Fibroblast of skin of right biceps (primary cell): ENCODE results near the gene GAB1.

Experiments used
- DNase-seq: peaks from one replicate; pipeline ENCODE4 v3.0.0-alpha.2; 2013

Gene GAB1

DNA sequence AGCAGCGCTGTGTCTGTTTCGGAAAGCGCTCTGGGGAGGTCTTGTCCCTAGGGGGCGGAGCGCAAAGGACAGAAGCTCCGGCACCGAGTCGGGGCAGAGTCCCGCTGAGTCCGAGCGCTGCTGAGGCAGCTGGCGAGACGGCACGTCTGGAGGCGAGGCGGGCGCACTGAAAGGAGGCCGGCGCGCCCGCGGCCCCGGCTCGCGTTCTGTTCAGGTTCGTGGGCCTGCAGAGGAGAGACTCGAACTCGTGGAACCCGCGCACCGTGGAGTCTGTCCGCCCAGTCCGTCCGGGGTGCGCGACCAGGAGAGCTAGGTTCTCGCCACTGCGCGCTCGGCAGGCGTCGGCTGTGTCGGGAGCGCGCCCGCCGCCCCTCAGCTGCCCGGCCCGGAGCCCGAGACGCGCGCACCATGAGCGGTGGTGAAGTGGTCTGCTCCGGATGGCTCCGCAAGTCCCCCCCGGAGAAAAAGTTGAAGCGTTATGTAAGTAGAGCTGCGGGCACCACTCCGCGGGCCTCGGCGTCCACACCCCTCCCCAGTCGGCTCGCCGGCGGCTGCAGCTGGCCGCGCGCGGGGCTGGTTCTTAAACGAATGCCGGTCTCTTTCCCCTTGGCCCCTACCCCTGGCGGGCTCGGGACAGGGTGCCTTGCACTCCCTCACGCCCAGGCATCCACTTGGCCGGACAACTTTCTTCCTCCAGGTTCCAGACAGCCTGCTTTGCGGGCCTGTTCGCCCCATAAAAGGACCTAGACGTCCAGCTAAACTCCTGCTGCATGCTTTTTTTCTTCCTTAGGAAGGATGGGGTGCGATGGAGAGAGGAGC is at the start of gene GAB1:
TSS of gene GAB1 (plus strand) at position 96 of the 819 bp plus-strand sequence. CDS start at position 409, 313 bp downstream.
- DNase-seq = peak; percentile 83

DNA sequence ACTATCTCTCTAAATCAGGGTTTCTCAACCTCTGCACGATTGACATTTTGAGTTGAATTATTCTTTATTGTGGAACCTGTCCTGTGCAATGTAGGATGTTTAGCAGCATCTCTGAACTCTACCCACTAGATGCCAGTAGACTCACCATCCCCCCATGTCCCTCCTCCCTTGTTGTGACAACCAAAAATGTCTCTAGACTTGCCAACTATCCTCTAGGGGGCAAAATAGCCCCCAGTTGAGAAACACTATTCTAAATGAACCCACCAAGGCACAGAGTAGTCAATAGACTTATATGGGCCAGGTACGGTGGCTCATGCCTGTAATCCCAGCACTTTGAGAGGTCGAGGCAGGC is 49.1 kb upstream of the GAB1 start:
- peak; percentile 22 for DNase-seq

DNA sequence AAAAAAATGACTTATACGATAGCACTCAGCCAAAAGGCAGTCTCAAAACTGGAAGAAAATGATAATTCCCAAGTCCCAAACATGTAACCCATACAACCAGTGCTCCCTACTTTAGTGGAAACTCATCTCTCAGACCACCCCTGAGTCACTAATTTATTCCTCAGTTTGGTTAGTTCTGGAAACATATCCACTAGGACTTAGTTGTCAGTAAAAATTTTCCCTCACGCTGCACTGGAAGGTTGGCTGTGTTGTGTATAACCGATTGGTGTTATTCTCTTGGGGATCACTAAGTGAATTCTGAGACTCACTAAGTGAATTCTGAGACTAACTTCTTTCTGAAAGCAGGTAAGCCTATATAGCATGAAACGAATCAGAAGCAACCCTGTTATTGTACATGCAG is 48.5 kb upstream of the GAB1 start:
- DNase-seq = no peak

DNA sequence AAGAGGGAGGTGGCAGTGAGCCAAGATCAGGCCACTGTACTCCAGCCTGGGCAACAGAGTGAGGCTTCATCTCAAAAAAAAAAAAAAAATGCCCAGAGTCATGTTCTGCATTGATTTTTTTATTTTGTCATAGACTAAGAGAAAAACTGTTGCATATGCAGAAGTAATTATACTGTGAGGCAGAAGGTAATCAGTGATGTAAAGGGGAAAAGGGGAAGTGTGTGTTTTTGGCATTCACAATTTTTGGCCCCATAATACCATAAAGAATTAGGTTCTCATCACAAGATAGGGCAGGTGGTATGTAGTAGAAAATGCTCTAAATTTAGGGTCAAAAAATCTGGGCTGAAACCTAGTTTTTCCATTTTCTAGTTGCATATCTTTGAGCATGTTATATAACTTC is 47.3 kb upstream of the GAB1 start:
- no peak for DNase-seq

DNA sequence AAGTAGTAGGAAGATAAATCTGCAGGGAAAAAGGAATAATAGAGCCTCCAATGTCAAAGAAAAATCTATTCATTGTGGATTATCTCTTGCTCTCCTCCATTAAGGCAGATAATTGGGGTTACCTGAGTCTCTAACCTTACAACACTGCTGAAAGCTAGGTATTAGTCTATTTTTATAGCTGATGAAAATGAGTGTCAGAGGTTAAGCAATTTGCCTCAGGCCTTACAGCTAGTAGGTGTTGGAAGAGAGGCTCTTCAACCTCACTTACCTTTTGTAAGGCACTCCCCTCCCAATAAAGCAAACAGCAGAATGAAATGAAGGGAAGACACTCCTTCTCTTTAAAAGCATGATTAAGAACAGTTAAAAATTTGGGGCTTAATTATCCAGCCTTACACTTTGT is 45.4 kb upstream of the GAB1 start:
- DNase-seq = no peak

DNA sequence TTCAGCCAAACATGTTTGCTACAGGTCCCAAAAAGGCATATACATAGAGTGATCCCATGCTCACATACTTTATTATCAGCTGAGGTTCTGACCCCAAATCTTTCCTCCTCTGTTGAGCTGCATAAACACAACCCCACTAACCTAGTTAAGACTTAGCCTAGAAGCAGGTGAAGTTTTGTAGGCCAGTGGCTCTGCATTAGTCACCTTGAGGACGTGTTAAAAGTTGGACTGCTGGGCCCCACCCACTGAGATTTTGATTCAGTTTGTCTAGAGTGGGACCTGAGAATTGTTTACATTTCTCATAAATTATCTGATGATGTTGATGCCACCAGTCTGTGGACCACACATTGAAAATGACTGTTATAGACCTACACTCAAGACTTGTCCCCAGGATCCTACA is 43.8 kb upstream of the GAB1 start:
- no peak for DNase-seq

DNA sequence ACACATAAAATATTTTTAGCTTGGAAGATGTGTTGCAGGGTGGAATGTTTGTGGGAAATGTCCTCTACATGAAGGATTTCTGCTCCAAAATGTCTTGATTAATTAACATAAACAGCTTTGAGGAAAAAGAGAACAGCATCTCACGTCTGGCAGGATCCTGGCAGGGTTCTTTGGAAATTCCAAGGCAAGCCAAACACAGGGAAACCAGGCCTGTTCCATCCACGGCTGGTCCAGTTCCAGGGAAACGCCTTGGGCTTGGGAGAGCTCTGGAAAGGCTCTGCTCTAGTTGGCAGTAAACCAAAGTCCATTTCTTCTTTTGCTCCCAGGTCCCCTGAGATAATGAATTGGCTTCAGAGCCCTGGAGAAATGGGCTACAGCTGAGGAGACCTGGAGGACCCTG is 42.4 kb upstream of the GAB1 start:
- DNase-seq = peak; percentile 50

DNA sequence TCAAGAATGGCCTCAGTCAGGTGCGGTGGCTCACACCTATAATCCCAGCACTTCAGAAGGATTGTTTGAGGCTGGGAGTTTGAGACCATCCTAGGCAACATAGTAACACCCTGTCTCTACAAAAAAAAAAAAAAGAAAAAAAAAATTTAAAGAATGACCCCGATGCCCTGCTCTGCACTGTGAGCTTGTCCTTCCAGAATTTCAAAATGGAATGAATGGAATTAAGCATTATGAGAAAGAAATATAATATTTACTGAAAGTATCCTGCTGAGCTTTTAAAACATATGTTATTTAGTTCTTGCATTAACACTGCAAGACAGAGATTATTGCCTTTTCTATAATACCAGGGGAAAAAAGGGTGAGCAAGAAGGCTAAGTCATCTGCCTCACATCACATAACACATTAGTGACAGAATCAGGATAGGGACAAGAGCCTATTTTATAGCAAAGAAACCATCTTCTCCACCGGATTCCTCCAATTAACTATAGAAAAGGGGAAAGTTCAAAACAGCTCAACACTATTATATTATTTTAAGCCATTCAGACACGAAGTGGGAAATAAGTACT is 41.9 kb upstream of the GAB1 start:
- no peak for DNase-seq

DNA sequence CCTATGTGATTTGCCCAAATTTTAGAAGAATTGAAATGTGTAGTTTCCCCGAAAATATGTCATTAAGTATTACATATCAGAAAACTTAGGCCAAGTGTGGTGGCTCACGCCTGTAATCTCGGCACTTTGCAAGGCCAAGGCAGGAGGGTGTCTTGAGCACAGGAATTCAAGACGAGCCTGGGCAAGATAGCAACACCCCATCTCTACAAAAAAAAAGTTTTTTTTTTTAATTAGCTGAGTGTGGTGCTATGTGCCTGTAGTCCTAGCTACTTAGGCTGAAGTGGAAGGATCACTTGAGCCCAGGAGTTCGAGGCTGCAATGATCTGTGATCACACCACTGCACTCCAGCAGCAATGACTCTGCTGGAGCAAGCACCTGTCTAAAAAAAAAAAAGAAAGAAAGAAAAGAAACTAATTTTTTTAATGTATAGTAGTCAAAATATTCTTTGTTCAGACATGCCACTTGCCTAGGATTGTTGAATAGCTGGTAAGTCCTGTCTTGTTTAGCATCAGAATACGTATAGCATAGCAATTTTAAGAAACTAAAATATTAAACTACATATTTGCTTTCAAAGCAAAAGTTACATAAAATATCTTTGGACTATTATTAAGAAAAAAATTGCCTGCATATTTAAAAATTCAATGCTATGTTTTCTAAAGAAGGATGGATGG is 40.1 kb upstream of the GAB1 start:
- DNase-seq = no peak

DNA sequence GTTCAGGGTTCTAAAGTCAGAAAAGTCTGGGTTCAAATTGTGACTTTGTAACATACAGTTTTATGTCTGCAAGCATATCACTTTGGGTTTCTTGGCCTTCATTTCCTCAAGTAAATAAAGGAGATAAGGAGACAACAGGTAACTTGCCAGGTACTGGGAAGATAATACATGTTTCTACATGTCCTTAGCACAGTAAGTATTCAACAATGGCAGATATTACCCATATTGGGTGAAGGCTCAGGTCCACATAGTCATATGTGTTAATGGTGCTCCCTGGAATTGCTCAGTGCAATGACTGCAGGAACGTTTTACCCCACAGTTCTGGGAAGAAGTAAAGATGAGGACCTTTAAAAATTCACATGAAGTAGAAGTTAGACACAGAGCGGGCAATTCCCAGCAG is 35.8 kb upstream of the GAB1 start:
- DNase-seq = no peak

DNA sequence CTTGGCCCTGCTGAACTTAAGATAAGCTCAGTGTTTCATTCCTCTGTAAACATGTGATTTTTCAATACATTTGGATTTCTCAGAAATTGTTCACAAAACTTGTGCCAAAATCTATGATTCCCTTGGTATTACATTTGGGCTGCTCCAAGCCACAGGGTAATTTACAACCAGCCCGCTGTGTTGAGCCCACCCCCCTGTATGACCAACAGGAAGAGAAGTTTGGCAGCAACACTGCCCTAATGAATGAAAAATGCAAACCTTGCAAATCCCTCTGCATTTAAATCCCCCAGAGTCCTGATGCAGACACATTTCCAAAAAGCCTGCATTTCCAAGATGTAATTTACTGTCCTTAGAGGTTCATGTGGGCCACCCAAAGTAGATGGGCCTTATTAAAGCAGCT is 34.1 kb upstream of the GAB1 start:
- DNase-seq = peak; percentile 82

DNA sequence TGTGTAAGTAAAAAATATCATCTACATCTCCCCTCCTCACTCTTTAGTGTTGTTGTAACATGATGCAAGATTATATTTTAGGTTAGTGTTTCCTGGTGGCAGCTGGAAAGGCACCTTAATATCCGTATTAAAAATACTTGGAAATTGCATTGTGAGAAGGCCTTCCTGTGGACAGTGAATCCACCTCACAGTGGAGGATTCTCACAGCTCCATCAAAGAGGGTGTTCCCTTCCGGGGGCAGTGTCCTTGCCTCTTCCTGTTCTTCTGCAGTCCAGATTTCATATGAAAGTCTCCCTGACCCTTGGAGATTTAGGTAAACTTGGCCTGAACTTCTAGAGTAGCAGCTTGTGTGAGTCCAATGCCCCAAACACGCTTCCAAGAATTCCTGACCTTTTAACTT is 29.9 kb upstream of the GAB1 start:
- DNase-seq = no peak

DNA sequence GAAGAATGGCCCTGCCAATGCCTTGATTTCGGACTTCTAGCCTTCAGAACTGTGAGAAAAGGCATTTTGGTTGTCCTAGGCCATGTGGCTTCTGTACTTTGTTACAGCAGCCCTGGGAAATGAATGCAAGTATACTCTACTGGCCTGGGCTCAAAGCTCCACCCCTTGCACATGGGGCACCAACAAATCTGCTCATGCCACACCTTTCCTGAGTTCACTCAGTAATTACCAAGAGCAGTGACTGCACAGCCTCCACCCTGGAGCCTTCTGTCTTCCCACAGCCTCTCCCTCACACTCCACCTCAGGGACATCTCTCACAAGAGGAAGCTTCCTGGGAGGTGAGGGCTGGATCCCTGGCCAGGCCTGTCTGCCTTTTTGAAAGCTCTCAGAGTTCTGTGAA is 29.1 kb upstream of the GAB1 start:
- no peak for DNase-seq

DNA sequence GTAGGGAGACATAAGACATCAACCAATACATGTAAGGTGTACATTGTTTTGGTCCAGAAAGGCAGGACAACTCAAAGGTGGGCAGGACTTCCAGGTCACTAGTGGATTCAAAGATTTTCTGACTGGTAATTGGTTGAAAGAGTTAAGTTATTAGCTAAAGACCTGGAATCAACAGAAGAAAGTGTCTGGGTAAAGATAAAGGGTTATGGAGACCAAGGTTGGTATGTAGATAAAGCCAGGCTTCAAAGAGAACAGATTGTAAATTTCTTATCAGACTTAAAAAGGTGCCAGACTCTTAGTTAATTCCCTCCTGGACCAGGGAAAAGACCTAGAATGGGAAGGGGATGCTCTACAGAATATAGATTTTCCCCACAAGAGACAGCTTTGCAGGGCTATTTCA is 28.3 kb upstream of the GAB1 start:
- no peak for DNase-seq

DNA sequence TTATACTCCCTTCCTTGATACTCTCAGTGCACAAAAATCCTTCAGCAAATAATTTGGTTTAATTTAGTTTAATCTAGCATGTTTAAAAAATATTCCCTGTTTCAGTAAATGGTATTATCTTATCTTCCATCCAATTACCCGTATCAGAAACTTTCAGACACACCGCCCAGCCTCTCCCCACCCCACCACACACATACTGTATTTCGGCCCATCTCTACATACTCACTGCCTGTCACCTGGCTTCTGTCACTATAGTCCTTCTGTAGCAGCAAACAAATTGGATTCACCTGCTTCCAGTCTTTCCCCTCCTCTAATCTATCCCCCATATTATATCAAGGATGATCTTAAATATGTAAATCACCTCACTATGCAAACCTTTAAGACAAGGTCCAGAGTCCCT is 24.8 kb upstream of the GAB1 start:
- no peak for DNase-seq

DNA sequence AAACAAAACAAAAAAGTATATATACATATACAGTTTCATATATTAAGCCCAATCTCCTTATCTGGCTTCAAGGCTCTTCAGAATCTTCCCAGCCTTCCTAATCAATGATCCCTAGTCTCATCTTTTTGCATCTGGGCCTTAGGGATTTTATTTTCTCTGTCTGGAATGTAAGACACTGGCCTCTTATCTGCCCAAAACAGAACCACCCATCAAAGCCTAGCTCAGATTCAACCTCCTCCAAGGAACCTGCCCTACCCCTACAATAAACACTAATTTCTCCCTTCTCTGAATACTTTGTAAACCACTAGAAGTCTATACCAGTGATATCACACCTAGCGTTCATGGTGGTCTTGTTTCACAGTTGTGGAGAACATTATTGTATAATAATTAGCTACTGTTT is 23.2 kb upstream of the GAB1 start:
- no peak for DNase-seq

DNA sequence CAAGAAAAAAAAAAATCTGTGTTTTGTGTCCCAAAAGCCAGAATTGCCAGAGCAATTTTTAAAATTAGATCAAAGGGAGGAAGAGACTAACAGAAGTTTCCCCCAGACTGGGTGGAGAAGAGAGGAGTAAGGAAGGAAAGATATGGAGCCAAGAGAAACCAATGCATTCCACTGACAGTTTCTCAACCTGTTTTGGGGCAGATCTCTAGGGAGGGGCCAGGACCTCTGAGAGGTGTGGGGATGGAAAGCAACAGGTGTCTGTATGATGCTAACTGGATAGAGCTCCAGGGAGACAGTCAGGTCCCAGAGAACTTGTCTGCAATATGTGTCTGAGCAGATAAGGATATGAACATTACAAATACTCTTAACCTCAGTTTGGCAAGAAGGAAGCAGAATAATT is 22.7 kb upstream of the GAB1 start:
- DNase-seq = no peak

DNA sequence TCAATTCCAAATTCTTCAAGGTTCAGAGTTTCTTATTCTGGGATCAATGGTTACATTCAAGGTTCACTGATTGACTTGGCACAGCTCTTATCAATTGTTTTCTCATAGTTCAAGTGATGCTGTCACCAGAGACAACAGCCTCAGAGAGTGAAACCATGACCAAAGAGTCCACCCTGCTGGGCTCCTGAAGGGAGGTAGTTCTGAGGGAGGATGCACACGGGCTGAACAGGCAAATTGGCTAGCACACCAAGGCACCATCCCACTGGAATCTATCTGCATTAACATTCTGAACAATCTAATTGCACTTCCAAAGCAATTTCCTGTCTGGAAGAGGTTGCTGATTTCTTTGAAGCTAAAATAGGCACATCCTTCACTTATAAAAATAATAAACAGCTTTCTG is 16.6 kb upstream of the GAB1 start:
- DNase-seq = no peak

DNA sequence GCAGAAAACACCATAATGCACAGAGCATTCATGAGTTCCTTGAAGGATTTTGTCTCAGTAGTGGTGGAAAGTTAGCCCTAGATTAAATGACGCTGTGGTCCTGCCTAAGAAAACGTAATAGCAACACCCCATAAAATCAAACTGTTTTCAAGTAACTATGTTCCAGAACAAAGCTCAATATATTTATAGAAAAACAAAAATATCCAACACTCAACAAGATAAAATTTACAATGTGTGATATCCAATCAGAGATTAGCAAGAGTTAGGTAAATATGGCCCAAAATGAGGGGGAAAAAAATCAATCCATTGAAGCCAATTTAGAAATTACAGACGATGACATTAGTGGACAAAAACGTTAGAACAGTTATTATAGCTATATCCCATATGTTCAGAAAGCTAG is 9.9 kb upstream of the GAB1 start:
- DNase-seq = no peak

DNA sequence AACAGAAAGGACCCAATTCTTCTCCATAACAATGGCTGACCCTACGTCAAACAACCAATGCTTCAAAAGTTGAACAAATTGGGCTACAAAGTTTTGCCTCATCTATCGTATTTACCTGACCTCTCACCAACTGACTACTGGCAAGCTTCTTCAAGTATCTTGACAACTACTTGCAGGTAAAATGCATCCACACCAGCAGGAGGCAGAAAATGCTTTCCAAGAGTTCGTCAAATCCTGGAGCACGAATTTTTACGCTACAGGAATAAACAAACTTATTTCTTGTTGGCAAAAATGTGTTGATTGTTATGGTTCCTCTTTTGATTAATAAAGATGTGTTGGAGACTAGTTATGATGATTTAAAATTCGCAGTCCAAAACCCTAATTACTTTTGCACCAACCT is 6.7 kb upstream of the GAB1 start:
- DNase-seq = no peak

DNA sequence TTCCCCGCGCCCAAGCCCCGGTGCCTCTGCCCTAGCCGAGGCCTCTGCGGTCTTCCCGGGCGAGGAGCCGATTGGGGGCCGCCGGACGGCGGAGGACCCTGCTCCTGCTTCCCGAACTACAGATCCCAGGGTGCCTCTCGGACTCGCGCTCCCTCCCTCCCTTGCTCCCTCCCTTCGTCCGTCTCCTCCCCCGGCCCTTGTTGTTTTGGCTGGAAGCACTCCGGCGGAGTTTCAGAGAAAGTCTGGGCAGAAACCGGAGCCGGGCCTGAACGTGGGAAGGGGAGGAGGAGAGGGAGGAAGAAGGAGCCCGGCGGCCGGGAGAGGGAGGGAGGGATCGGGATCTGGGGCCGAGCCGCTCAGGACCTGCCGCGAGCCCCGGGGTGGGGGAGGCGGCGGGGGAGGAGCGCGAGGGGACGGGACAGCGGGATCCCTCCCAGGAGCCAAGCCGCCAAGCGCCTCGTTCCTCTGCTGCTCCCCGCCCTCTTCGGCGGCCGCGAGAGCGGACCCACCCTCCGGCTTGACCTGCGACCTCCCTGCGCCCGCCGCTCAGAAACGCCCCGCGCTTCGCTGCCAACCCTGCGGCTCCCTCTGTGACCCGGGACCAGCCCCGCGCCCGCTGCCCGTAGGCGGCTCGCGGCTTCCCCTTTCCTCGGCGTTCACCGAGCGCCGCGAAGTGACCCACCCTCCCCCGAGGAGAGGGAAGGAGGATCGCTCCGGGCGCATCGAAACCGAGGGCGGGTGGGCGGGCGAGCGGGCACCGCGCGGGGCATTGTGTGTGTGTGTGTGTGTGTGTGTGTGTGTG is 496 bp upstream of the GAB1 start:
- DNase-seq = peak; percentile 90

DNA sequence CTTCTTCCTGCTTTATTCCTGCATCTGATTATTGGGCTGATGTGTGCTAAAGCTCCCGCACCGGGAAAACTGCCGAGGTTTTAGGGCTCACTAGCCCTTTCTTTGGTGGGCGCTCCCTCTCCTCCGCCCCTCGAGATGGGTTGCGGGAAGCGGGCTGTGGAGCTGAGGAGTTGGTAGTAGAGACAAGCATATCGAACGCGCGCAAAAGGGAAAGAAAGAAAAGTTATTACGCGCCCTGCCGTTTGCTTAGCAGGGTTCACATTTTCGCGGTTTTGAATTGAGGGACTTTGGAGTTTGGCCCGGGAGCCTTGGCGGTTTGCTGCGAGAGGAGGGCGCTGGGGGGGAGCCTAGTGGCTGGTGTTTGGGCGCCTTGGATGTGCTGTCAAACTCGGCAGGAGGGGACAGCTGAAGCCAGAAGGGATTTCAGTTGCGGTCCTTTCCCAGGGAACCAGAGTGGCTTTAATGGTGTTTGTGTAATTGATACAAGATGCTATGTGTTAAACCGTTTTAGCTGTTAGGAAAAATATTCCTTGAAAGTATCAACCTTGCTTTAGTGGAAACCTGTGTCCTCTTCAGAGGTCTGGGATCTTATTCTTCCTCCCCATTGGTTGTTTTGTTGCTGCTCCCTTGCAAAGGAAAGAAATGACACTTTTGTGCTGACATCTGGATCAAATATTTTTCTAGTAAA is 1.1 kb downstream of the GAB1 start:
- DNase-seq = peak; percentile 66

DNA sequence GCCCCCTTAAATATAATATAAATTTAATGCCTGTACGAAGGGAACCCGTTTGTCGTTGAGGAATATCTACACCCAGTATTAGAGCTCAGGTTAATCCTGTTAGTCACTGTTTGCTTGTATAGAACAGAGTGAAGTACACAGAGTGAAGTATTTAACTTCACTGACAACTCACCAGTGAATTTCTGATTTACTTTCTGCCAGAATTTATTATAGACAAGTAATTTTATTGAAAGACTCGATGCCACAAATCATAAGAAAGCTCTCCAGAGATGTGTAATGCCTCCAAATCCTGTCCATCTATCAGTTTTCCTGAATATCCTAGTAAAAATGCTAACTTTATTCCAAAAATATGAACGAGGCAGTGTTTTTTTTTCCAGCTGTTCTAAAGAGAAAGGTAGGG is 1.6 kb downstream of the GAB1 start:
- no peak for DNase-seq
